Left colon (tissue), 2 donors: ENCODE measurements around the gene GRIPAP1. TPM values are rescaled to one million over a fixed set of nuclear protein-coding genes. Genes with fewer than 3 reads are reported as not detected.

Experiments
- ATAC-seq: fragments of 200-7000 bp; cut with Tn5 transposase; one replicate; pipeline ENCODE4 v1.9.1; 2020; ENCODE audit warnings: mild to moderate bottlenecking, moderate library complexity
- DNase-seq, 2 donors: peaks; one replicate each; pipeline ENCODE4 v3.0.0-alpha.2; 2020
- intact Hi-C, 2 donors: fragments of 100-400 bp; cut with DNase I in 1 of 2; cut with micrococcal nuclease in 1 of 2; formaldehyde crosslinking; loops; one replicate each; pipeline versions ENCODE4 v1.11.2 to v1.14.0; 2022; cut with DNase I, micrococcal nuclease
- long read RNA-seq: library from polyadenylated mRNA; unstranded; transcript quantifications from one replicate; pipeline ENCODE4 v2.0.0, GENCODE V29; 2021
- total RNA-seq, 2 donors: library from RNA; stranded (reverse); fragmentation: NEBNext Ultra II Directional; extraction: Animal tissue kit (Norgen Biotek cat#: 25700); gene quantifications; one replicate each; pipeline ENCODE4 v1.2.1, GENCODE V29; 2021
- donor health status: DM: no; HTN: no; CAD: no.
- donor health status: DM: yes; HTN: yes; CAD: no.

Gene GRIPAP1, protein sequence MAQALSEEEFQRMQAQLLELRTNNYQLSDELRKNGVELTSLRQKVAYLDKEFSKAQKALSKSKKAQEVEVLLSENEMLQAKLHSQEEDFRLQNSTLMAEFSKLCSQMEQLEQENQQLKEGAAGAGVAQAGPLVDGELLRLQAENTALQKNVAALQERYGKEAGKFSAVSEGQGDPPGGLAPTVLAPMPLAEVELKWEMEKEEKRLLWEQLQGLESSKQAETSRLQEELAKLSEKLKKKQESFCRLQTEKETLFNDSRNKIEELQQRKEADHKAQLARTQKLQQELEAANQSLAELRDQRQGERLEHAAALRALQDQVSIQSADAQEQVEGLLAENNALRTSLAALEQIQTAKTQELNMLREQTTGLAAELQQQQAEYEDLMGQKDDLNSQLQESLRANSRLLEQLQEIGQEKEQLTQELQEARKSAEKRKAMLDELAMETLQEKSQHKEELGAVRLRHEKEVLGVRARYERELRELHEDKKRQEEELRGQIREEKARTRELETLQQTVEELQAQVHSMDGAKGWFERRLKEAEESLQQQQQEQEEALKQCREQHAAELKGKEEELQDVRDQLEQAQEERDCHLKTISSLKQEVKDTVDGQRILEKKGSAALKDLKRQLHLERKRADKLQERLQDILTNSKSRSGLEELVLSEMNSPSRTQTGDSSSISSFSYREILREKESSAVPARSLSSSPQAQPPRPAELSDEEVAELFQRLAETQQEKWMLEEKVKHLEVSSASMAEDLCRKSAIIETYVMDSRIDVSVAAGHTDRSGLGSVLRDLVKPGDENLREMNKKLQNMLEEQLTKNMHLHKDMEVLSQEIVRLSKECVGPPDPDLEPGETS
- 10 to 100 TPM; 37.1 to 45.0 TPM for total RNA-seq
- long read RNA-seq, transcript GRIPAP1-201 (26 exons, 3,031 nt): major isoform, 28 of 56 reads
- long read RNA-seq, partial matches to known transcripts: 17 of 56 reads
- long read RNA-seq, other reads (novel, unspliced or antisense): 11 of 56 reads

DNA sequence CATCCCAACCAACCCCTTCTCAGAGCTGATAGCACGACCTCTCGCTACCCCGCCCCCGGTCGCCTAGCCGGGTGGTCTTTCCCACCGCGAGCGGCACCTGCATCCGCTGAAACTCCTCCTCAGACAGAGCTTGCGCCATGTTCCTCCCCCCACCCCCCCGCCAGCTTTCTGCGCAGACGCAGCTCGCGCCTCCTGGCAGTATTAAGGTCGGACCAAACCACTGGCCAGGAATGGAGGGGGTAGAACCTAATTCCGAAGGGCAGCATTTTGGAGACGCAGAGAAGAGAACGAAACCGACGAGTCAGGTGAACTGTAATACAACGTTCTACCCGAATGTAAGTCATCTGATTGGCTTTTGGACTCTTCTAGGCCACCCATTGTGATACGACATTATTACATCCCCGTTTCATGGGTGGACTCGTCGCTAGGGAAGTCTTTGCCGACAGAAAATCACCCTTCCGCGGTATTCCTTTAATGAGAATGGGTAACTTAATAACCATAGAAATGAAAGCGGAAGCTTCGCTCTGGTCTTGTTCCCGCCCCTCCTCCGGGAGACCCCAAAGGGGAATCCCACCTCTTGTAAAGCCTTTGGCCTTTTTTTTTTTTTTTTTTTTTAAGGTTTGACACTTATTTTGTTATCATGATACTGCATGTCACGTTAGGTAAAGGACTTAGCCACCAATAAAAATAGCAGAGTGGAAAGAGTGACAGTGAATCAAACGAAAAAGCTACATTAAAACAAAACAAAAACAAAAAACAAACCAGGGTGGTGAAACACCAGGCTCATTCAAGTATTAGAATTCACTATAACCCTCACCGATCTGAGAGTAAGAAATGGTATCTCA is at the start of gene GRIPAP1:
Gene GRIPAP1 (minus strand): TSS at position 174 of the 845 bp plus-strand sequence. CDS start 35 bp downstream, at position 139.
- ATAC-seq (peak; percentile 94), DNase-seq (peak; percentile 71 to 76)
- intact Hi-C loops: no loop called here

DNA sequence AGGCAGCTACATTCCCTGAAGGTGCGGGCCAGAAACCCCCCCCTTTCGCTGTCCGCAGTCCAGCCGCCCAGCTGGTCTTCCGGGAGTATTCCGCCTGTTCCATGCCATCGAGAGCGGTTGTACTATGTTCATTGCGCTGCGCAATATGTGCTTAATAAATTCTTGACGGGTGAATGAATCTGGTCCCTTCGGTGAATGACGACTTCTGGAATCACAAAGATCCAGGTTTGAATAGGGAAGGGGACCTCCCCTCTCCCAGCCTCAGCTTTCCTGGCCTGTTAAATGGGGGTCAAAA is 41.9 kb upstream of the GRIPAP1 start:
- intact Hi-C loops: no loop called here
- DNase-seq (no peak), ATAC-seq (no peak)

DNA sequence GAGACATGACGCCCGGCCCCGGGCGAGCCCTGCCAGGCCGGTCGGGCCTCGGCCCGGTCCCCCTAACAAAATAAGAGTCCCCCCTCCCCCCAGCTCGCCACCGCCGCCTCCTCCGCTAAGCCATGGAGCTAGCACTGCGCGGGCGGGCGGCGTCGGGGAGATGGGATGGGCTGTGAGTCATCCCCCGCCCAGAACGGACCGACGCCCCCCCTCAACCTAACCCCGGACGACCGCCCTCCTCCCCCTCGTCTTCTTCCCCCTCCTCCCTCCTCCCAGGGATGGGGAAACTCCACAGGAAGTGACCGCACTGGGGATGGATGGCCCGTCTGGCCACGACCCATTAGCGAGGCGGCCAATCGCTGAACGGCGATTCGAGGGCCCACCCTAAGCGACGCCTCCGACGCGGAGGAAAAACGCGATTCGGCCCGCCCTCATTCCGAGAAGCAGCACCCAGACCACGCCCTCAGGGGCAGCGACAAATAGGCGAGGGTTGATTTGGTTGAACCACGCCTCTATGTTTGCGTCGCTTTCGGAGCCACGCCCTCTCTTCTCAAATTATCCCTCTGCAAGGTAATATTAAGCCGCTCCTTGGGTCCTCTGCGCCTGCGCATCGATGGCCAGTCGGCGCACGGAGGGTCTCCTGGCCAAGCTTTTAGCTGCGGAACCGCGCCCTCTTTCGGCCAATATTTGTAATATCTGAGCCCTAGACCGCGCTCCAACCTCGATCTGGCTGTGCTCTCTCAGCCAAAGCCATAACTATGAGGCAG is 41.3 kb upstream of the GRIPAP1 start, which contains the start of gene TFE3:
Gene TFE3 (minus strand): TSS at position 138 of the 767 bp plus-strand sequence. CDS start 131 bp downstream, at position 7.
- DNase-seq: peak; percentile 97 to 98
- ATAC-seq: peak; percentile 87
- intact Hi-C loops: no loop called here

DNA sequence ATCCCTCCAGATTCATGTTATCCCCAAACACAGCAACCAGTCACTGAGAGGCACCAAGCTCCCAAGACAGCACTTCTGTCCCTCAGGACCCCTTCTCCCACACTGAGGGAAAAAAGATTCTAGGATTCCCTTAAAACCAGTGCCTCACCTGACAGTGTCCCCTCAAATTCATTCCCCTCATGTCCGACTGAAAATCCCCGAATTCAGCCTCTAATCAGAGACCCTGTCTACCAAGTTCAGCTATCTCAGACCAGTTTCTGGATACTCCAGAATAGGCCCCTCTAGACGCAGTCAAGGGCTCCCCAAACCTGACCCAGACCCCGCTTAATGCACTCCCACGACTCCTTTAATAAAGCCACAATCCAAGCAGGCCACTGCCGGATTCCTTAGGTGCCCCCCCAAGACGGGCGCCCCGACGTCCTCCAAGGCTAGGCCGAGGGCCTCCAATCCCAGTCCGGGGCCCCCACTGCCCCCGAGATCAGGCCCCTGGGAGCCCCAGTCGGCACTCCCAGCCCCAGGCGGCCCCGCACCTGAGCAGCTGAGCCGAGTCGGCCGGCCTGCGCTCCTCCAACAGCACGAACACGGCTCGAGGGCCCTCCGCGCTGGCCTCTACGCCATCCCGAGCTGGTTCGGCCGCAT is 40.6 kb upstream of the GRIPAP1 start:
- DNase-seq (no peak), ATAC-seq (no peak)
- intact Hi-C loops: no loop called here

DNA sequence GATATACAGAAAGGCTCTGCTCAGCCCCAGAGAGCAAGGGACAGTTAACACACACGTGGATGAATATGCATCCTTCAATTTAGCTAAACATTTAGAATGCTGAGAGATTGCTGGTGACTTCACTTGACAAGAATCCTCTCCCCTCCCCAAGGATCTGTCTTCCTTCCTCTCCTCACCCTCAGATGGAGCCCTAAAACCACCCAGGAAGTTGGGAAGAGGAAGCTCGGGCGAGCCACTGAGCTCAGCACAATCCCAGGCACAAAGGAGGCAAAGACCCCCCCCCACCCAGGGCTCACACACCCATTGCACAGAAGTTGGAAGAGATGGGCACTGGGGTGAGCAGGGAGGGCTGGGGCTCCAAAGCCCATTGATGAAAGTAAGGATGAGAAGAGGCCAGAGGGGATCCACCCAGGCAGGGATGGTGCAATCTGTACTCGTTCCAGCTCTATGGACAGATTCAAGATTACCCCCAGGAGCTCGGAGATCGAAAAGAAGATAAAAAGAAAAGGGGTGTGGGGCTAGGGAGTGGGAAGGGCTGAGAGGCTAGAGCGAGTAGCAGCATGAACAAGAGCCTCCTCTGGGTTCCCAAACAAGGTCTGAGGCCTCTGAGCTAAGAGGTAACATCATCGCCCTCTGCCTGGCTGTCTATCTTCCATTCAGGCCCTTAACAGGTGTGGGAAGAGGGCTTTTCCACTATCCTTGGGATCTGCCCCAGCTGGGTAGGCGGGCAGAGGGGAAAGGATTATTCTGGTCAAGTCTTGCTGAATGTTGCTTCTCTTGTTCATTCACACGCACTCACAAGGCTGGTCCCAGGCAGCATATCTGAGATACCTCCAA is 39.9 kb upstream of the GRIPAP1 start:
- no peak for ATAC-seq
- intact Hi-C loops: no loop called here
- DNase-seq: no peak

DNA sequence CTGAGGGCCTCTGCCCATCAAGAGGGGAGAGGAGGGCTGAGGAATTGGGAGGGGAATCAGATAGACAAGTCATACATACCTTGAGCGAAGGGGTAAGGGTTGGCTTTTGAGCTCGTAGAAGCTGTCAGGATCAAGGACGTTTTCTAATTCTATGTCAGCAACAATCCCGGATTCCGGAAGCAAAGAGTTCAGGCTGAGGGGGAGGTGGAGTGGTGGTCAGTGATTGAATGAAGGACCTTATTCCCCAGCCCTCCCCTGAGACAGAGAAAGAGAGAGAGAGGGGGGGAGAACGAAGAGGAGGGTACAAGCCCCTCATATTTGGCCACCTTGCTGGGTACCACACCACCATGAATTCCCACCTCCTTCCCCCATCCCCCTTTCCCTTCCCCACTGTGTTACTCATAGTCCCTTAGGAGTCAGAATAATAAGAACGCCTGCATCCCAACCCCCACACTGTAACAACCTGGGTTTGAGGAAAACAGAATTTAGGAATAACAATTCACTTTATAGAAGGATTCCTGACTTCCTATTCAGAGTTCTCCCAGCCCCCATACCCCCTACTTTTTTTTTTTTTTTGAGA is 38.4 kb upstream of the GRIPAP1 start:
- intact Hi-C loops: no loop called here
- ATAC-seq (no peak), DNase-seq (no peak)

DNA sequence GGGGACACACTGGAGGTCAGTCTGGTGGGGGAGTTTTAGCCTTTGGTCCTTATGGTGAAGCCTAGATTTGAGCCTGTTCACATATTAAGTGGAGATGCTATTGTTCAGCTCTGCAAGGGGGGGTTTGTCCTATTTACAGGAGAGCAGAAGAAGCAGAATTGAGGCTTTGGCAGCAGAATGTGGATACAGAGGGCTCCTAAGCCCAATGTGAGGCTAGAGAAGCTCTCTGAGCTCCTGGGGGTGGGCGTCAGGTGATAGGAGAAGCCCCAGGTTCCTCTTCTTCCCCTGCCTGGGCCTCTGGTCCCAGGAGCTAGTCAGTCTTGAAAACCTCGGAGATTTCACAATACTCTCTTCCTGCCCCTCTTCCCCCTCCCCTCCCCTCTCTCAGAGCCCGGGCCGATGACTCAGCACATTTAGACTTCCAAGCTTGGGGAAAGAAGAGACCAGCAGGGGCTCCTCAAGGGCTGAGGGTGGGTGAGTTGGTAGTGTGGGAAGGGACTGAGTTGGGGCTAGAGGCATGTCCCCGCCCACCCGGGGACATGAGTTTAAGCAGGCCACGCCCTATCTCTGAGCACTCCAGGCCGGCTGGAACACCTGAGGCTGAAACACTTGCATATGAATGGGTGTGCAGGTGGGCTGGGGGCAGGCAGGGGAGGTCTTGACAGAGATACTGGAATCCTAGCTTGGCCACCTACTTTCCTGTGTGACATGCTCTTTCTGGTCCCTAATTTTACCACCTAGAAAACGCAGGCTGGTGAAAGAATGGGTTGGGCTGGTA is 37.7 kb upstream of the GRIPAP1 start:
- DNase-seq (peak; percentile 44 to 76), ATAC-seq (no peak)
- intact Hi-C loops: no loop called here

DNA sequence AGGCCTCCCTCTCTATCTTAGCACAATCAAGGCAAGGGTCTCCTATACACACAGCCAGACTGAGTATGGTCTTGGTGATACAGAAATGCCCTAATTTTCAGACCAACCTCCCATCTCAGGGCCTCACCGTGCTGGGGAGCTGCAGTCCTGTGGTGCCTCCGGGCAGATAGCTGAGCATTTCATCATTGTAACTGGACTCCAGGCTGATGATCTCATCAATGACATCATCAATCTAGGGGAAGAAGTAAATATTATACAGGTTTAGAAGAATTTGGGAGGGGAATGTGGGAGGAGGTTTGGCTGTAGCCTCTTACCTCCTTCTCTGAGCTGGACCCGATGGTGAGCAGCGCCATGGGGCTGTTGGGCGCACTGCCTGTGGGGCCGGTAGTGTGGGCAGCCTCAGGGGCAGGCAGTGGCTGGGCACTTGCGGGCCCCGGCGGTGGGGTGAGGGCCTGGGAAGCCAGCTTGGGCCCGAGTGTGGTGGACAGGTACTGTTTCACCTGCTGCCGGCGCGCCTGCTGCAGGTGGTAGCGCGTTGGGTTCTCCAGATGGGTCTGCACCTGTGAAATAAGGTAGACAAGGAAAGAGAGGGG is 35.9 kb upstream of the GRIPAP1 start:
- intact Hi-C loops: no loop called here
- no peak for ATAC-seq
- no peak for DNase-seq

DNA sequence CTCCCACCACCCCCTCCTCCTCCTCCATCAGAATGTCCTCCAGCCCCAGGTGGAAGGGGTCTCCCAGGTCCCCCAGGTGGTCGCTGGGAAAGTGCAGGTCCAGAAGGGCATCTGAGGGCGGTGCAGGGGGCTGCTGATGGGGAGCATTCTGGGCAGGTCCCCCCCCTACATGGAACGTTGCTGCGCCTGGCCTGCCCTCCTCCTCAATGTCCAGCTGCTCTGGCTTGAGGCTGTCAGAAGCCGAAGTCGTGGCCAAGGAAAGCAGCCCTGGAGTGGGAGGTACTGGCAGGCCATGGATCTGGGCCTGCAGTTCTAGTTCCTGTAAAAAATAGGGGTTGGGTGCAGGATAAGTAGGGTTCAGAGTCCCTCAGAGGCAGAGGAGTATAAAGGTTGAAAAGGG is 28.2 kb upstream of the GRIPAP1 start:
- no peak for DNase-seq

DNA sequence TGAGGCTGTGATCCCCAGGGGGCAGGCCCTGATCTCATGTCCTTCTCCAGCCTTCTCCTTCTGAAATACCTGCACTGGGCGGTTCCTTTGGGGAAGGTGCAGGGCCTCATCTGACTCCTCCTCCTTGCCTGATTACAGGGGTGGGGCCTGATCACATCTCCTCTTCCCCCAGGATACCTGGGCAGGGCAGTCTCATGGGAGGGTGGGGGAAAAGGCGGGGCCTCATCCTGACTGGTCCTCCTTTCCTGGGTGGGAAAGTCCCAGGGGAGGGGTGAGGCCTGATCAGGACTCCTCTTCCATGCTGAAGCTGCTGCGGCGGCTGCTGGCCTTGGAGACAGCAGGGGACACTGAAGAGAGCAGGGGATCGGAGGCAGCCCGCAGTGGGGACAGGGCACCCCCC is 27.8 kb upstream of the GRIPAP1 start:
- DNase-seq: peak; percentile 72 to 86
- ATAC-seq: peak; percentile 97
- intact Hi-C loops: no loop called here

More for the DNA sequence above, 28.2 kb upstream of the GRIPAP1 start:
- ATAC-seq: peak; percentile 26
- intact Hi-C loops: no loop called here

DNA sequence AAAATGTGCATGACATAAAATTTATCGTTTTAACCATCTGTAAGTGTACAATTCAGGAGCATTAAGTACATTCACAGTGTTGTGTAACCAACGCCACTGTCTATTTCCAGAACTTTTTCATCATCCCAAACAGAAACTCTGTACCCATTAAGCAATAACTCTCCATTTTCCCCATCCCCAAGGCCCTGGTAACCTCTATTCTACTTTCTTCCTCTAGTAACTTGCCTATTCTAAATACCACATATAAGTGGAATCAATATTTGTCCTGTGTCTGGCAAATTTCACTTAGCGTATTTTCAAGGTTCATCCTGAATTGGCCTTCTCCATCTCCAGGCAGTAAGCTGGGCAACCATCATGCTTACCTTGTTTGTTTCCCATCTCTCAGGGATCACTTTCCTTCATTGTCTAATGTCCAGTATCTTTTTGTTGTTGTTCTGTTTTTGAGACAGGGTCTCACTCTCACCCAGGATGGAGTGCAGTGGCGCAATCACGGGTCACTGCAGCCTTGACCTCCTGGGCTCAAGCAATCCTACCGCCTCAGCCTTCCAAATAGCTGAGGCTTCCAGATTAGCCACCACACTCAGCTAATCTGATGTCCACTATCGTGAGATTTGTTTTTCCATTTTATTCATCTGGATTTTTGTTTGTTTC is 17.7 kb upstream of the GRIPAP1 start:
- intact Hi-C loops: no loop called here
- no peak for DNase-seq
- no peak for ATAC-seq

DNA sequence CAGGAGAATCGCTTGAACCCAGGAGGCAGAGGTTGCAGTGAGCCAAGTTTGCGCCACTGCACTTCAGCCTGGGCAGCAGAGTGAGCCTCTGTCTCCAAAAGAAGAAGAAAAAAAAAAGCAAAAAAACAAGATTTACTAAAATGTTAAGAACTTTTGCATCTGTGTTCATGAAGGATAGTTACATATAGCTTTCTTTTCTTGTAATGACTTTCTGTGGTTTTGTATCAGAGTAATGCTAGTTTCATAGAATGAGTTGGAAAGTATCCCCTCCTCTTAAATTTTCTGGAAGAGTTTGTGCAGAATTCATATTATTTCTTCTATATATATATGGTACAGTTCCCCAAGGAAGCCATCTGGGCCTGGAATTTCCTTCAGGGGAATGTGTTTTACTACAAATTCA is 17.0 kb upstream of the GRIPAP1 start:
- intact Hi-C loops: no loop called here
- DNase-seq: no peak
- no peak for ATAC-seq

DNA sequence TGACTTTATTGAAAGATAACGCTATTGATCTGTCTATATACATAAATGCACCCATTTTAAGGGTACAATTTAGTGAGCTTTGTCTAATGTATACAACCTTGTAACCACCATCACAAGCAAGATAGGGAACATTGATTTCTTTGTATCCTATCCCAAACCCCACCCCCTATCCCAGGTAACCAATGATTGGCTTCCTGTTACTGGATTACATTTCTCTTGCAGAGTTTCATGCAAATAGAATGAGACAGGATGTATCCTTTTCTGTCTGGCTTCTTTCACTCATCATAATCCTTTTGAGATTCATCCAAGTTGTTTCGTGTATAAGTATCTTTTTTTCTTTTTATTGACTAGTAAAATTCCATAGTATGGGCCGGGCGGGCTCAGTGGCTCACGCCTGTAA is 1.6 kb upstream of the GRIPAP1 start:
- ATAC-seq (no peak), DNase-seq (no peak)
- intact Hi-C loops: no loop called here

DNA sequence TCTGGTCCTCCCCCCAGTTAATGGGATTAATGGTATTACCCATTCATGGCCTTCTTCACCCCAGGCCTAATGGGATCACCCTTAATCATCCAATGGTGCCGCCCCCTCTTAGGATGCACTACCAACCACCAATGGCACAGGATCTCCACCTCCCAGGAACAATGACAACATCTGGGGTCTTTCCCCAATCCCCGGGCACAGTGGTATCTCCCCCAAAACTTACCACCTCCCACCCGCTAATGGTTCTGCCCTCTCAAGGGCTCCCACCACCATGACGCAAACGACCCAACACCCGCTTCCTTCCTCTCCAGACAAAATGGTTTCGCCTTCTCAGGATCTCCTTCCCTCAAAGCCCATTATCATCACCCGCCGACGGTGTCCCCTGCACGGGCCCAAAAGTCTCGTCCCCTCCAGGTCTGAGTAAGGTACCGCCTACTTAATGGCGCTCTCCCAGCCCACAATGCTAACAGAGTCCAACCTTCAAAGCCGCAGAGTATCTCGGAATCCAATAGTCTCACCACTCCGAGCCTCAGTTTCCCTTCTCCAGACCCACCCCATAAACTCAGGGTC is 458 bp downstream of the GRIPAP1 start:
- intact Hi-C loops: no loop called here
- ATAC-seq (peak; percentile 33), DNase-seq (peak in 1 of 2 donors; percentile 18)

DNA sequence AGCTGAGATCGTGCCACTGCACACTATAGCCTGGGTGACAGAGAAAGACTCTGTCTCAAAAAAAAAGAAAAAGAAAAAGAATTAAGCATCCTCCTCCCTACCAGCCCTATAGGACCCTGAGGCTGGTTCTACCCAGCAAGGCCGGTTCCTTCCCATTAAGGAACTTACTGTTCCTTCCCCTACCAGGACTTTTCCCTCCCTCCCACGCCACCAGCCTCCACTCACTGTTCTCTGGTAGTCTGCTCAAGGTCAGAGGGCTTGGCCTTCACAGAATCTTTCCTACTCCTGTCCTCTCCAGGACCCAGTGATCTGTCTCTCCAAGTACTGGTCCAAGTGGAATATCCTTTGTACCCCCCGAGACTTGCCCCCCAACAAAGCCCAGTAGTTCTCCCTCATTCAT is 1.4 kb downstream of the GRIPAP1 start:
- ATAC-seq (no peak), DNase-seq (no peak)
- intact Hi-C loops: no loop called here
